ENCODE data around the gene ACTA2.

Gene ACTA2

GRCh38 chr10:88889559-88890337 lies 62.8 kb downstream of the ACTA2 start:
- no peak for DNase-seq

- DNase-seq: no peak
Measured at GRCh38 chr10:88888810-88889445, 63.6 kb downstream of the ACTA2 start.

GRCh38 chr10:88886557-88886956 lies 66.0 kb downstream of the ACTA2 start:
- no peak for DNase-seq

Measured in NCI-H345 (cell line).